Measurements from ENCODE around the gene FBN1. TPM values are rescaled to one million over a fixed set of nuclear protein-coding genes. Genes with fewer than 3 reads are reported as not detected.

Gene FBN1
- total RNA-seq, 1 experiment from 2014 or later: 5.2 TPM

DNA sequence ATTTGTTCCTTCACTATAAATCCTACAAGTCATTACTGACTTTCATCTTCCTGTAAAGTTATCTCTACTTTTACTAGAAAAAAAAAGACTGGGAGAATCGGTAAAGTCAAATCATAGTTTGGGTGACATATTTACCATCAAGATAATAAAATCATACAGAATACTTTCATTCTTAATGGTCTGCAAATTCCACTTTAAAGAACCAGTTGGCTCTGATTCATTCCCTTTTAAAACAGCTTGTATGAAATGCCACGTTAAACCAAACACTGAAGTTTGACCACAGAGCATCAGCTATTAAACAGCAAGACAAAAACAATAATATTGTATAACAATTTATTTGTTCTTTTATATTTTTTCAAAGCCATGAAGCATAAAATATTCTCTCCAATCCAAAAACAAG, 100.7 kb downstream of the FBN1 start:
- no peak for DNase-seq (ENCODE audit: low spot score)
- Mint-ChIP-seq H3K9me3 (peaks cover 5% of the 10 kb centered on the region; the same call in 1 of the 2 replicates), H3K27me3 (ENCODE audit: low read depth) (no peaks in the 10 kb centered on the region), H3K36me3 (no peaks in the 10 kb centered on the region), H3K4me3 (no peak overlapping the region), H3K4me1 (no peaks in the 10 kb centered on the region), H3K27ac (no peak overlapping the region)
- CTCF ChIA-PET: no interaction called here
- POLR2A ChIA-PET: no interaction called here
- no peak for ATAC-seq
- TF ChIP-seq JAZF1 (CRISPR knock-in tag; IDR thresholded peaks at IDR 0.05): no peak
- no peak for TF ChIP-seq IRF2 (CRISPR knock-in tag; IDR thresholded peaks at IDR 0.05; ENCODE audit: borderline replicate concordance, low read depth)
- TF ChIP-seq, protein P1, sequence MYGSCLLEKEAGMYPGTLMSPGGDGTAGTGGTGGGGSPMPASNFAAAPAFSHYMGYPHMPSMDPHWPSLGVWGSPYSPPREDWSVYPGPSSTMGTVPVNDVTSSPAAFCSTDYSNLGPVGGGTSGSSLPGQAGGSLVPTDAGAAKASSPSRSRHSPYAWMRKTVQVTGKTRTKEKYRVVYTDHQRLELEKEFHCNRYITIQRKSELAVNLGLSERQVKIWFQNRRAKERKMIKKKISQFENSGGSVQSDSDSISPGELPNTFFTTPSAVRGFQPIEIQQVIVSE (CRISPR knock-in tag; IDR thresholded peaks at IDR 0.05; ENCODE audit: borderline replicate concordance): no peak
- TF ChIP-seq OVOL2 (CRISPR knock-in tag; IDR thresholded peaks at IDR 0.05; ENCODE audit: borderline replicate concordance): no peak
- no peak for TF ChIP-seq ELF4 (CRISPR knock-in tag; IDR thresholded peaks at IDR 0.05; ENCODE audit: low read depth)
- no peak for TF ChIP-seq ETV6 (CRISPR knock-in tag; IDR thresholded peaks at IDR 0.05)
- TF ChIP-seq CTCF (IDR thresholded peaks at IDR 0.05): no peak
- TF ChIP-seq FOXP1 (CRISPR knock-in tag; IDR thresholded peaks at IDR 0.05; ENCODE audit: borderline replicate concordance): no peak
- no peak for TF ChIP-seq NFE2L1 (CRISPR knock-in tag; IDR thresholded peaks at IDR 0.05)
- TF ChIP-seq TEAD1 (CRISPR knock-in tag; IDR thresholded peaks at IDR 0.05): no peak
- TF ChIP-seq MYBL2 (CRISPR knock-in tag; IDR thresholded peaks at IDR 0.05): no peak
- no peak for TF ChIP-seq ZBTB21 (CRISPR knock-in tag; IDR thresholded peaks at IDR 0.05; ENCODE audit: borderline replicate concordance)
- no peak for TF ChIP-seq ZNF232 (CRISPR knock-in tag; IDR thresholded peaks at IDR 0.05)
- TF ChIP-seq ZNF416 (CRISPR knock-in tag; IDR thresholded peaks at IDR 0.05): no peak
- no peak for TF ChIP-seq NFATC4 (CRISPR knock-in tag; IDR thresholded peaks at IDR 0.05)
- no peak for TF ChIP-seq CREB1 (CRISPR knock-in tag; IDR thresholded peaks at IDR 0.05)
- TF ChIP-seq TCF7 (CRISPR knock-in tag; IDR thresholded peaks at IDR 0.05; ENCODE audit: low read depth): no peak

GRCh38 chr15:48541341-48542278, 103.9 kb downstream of the FBN1 start:
- Mint-ChIP-seq H3K27me3 (ENCODE audit: low read depth) (no peaks in the 10 kb centered on the region), H3K4me1 (no peaks in the 10 kb centered on the region), H3K4me3 (no peak overlapping the region), H3K27ac (no peak overlapping the region), H3K36me3 (no peaks in the 10 kb centered on the region), H3K9me3 (peaks cover 5% of the 10 kb centered on the region; the same call in 1 of the 2 replicates)
- no peak for ATAC-seq
- POLR2A ChIA-PET: interaction anchor here (0.6 to 0.7 kb wide), 2 partner anchors 194 to 1922 kb away, joined by 3 to 6 read pairs; no protein-coding TSS in a partner anchor
- TF ChIP-seq ELF4 (CRISPR knock-in tag; IDR thresholded peaks at IDR 0.05; ENCODE audit: low read depth): no peak
- TF ChIP-seq MYBL2 (CRISPR knock-in tag; IDR thresholded peaks at IDR 0.05): no peak
- no peak for TF ChIP-seq ZNF425 (CRISPR knock-in tag; conservative IDR thresholded peaks at IDR 0.05)
- no peak for TF ChIP-seq ZNF396 (CRISPR knock-in tag; IDR thresholded peaks at IDR 0.05; ENCODE audit: borderline replicate concordance)
- TF ChIP-seq FOXJ3 (CRISPR knock-in tag; IDR thresholded peaks at IDR 0.05; ENCODE audit: borderline replicate concordance): no peak
- no peak for TF ChIP-seq ESRRA (CRISPR knock-in tag; IDR thresholded peaks at IDR 0.05; ENCODE audit: borderline replicate concordance)
- CTCF ChIA-PET: interaction anchor here (1.0 kb wide), 1 partner anchor 34 kb away, joined by 5 read pairs; no protein-coding TSS in a partner anchor
- no peak for DNase-seq (ENCODE audit: low spot score)

All from WTC11 (cell line).